ENCODE results near the gene ARL4D.

ARL4D gene

GRCh38 chr17:43398724-43399595 is at the start of gene ARL4D:
Gene ARL4D, plus strand, starts transcription at chr17:43398993. Its CDS starts 740 bp downstream, at chr17:43399733.
- Histone ChIP-seq H3K27ac (peak within 1 kb of the TSS; percentile 74), H3K9me3 (ENCODE audit: severe bottlenecking) (no peaks in the 10 kb centered on the region), H3K4me3 (ENCODE audit: low read depth, low read length) (peak within 1 kb of the TSS; percentile 65), H3K27me3 (ENCODE audit: insufficient read depth, low read depth, severe bottlenecking) (no peaks in the 10 kb centered on the region), H3K36me3 (peaks cover 32% of the 10 kb centered on the region)
- no peak for TF ChIP-seq CTCF (IDR thresholded peaks at IDR 0.05; ENCODE audit: low read depth, low read length)
- DNase-seq, result peak; percentile 95

GRCh38 chr17:43349142-43349541 is 49.7 kb upstream of the ARL4D start:
- Histone ChIP-seq H3K9me3 (ENCODE audit: severe bottlenecking) (peaks cover 23% of the 10 kb centered on the region), H3K27me3 (ENCODE audit: insufficient read depth, low read depth, severe bottlenecking) (no peaks in the 10 kb centered on the region), H3K4me3 (ENCODE audit: low read depth, low read length) (no peak overlapping the region), H3K36me3 (no peaks in the 10 kb centered on the region), H3K27ac (no peak overlapping the region)
- DNase-seq, result peak; percentile 61
- peak; percentile 71 for TF ChIP-seq CTCF (IDR thresholded peaks at IDR 0.05; ENCODE audit: low read depth, low read length)

- Histone ChIP-seq H3K9me3 (ENCODE audit: severe bottlenecking) (peaks cover 23% of the 10 kb centered on the region), H3K36me3 (no peaks in the 10 kb centered on the region), H3K27ac (no peak overlapping the region), H3K27me3 (ENCODE audit: insufficient read depth, low read depth, severe bottlenecking) (no peaks in the 10 kb centered on the region), H3K4me3 (ENCODE audit: low read depth, low read length) (no peak overlapping the region)
- DNase-seq, result no peak
- no peak for TF ChIP-seq CTCF (IDR thresholded peaks at IDR 0.05; ENCODE audit: low read depth, low read length)
These were observed 47.9 kb upstream of the ARL4D start for GRCh38 chr17:43350888-43351361.

- no peak for DNase-seq
- TF ChIP-seq CTCF (IDR thresholded peaks at IDR 0.05; ENCODE audit: low read depth, low read length), result no peak
These were observed 47.1 kb upstream of the ARL4D start for GRCh38 chr17:43351691-43352090.

GRCh38 chr17:43352579-43353331 is 46.0 kb upstream of the ARL4D start:
- TF ChIP-seq CTCF (IDR thresholded peaks at IDR 0.05; ENCODE audit: low read depth, low read length), result no peak
- H3K27ac ChIP-seq, result no peak overlapping the region
- DNase-seq, result no peak
- no peaks in the 10 kb centered on the region for H3K27me3 ChIP-seq (ENCODE audit: insufficient read depth, low read depth, severe bottlenecking)
- no peak overlapping the region for H3K4me3 ChIP-seq (ENCODE audit: low read depth, low read length)
- H3K9me3 ChIP-seq (ENCODE audit: severe bottlenecking), result peaks cover 20% of the 10 kb centered on the region
- no peaks in the 10 kb centered on the region for H3K36me3 ChIP-seq

More at GRCh38 chr17:43351691-43352090, 47.1 kb upstream of the ARL4D start:
- H3K9me3 ChIP-seq (ENCODE audit: severe bottlenecking), result peaks cover 23% of the 10 kb centered on the region
- no peaks in the 10 kb centered on the region for H3K36me3 ChIP-seq
- H3K27ac ChIP-seq, result no peak overlapping the region
- H3K4me3 ChIP-seq (ENCODE audit: low read depth, low read length), result no peak overlapping the region
- no peaks in the 10 kb centered on the region for H3K27me3 ChIP-seq (ENCODE audit: insufficient read depth, low read depth, severe bottlenecking)
